GM18511 (cell line): ENCODE data around the gene CHST2.

ENCODE experiments used
- ATAC-seq: cut with Tn5 transposase; IDR thresholded peaks from one replicate; pipeline ENCODE4 v1.9.1; 2021; ENCODE audit warnings: mild to moderate bottlenecking, moderate library complexity; ENCODE audit not compliant: unreplicated experiment

Gene CHST2

DNA sequence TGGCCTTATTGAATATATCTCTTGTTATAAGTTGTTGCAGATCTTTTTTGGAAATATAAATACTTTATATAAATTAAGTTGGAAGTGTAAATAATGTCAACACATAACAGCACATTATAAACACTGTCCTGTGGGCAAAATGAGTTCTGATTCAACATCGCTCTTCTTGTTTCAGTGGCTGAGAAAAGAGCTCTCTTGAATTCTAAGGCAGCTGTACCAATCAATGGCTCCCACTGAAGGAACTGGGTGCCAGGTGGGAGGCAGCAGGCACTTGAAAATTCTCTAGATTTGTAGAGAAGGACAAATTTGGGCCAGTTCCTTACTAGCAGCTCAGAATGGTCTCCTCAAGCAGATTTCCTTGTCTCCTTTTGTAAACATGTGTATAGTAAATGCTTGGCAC is 45.6 kb downstream of the CHST2 start:
- peak; percentile 29 for ATAC-seq

DNA sequence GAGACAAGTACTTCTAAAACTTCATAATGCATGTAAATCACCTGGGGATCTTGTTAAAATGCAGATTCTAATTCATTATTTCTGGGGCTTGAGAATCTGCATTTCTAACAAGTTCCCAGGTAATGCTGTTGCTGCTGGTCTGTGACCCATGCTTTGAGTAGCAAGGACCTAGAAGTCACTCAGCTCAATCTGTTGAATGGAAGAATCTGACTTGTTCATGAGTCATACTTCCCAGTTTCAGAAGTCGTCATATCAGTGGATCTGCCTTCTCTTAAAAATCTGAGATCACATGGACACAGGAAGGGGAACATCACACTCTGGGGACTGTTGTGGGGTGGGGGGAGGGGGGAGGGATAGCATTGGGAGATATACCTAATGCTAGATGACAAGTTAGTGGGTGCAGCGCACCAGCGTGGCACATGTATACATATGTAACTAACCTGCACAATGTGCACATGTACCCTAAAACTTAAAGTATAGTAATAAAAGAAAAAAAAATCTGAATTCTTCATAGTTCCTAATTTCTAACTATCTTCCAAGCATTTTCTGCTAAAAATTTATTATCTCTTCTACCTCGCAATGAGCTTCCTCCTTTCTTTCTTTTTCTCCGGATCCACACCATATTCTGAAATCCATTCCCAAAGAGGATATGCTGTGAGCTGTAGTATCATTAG is 46.2 kb downstream of the CHST2 start:
- peak; percentile 88 for ATAC-seq

DNA sequence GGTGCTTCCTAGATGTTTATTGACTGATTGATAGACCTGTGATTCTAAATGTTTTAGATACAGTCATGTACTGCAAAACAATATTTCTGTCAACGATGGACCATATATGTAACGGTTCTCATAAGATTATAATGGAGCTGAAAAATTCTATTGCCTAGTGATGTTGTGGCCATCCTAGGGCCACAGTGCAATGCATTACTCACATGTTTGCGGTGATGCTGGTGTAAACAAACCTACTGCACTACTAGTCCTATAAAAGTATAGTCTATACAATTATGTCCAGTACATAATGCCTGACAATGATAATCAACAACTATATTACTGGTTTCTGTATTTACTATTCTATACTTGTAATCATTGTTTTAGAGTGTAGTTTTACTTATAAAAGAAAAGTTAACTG is 46.8 kb downstream of the CHST2 start:
- ATAC-seq, result no peak

DNA sequence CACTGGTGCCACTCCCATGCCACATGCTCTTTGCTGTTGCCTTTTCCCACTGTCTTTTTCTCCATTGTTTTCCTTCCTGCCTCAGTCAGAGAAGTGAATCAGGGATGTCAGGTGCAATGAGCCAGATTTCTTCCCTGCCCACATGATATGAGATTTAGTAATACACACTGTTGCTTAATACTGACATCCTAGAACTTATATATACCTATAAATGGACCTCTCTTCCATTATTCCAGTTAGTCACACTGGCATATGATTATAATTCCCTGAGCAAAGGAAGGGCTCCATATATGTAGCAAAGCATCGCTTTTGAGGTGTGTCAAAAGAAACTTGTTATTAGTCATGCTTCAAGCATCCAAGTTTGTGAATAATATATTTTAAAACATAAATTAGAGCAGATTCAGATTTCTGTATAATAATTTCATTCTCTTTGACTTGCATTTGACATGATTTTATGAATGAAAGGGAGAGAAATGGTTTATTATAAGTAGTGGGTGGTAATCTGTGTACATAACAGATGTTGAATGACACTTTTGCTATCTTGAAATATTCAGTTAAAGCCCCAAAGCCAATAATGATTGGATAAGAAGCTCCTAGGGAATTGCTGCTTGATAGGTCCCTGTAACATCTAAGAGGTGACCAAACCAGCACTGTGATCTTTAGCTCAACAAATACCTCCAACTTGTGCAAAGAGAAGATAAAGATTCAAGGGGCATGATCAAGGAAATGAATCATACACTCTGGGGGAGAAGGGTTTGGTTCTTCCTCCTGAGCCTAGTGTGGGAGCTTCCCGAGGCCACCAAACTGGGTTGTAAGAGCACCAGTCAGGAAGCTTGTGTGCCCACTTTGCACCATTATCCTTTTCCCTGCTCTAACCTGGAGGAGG is 48.6 kb downstream of the CHST2 start:
- no peak for ATAC-seq

DNA sequence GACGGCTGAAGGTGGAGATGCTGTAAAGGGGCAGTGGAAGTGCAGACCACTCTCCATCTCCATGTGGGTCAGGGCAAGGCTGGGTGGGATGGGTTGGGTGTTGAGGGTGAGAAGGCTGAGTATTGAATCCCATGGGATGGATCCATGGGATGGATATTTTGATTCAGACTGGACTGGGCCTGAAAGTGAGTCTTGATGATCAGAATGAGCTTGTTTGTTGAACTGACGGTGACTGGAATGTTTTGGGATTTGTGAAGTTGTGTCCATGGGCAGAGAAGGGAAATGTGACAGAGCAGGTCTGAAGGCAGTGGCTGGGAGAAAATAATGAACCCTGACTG is 49.3 kb downstream of the CHST2 start:
- no peak for ATAC-seq

DNA sequence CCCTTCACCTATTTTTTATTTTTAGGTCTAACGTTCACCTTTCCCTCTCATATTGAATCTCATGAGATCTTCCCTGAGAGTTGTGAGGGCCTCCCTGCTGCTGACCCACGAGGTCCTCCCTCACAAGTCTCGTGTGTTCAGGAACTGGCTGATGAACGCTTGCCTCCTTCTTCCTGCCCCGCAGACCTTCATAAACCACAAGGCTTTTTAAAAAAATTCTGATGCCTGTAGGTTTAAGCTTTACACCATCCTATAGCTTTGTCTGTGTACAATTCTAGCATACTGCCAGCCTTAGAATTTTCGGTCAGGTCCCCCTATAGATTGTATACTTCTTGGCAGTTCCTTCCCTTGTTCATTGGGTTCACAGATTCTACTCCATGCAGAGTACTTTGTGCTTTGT is 50.5 kb downstream of the CHST2 start:
- ATAC-seq, result no peak

DNA sequence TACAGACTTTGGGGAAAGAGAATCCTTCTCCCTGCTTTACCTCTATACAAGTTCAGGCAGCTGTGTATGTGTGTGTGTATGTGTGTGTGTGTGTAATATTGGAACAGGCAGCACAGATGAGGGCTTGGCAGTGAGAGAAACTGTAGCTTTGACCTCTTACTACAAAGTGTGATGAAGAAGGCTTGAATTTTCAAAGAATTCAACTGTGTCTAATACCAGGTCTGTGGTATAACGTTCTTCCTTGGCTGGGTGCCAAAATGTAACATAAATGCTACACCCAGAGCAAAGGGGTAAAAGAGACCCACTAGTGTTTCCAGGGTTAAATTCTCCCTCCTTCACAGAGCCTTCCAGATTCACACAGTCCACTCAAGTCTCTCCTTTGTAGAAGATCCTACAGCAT is 51.1 kb downstream of the CHST2 start:
- peak; percentile 22 for ATAC-seq

DNA sequence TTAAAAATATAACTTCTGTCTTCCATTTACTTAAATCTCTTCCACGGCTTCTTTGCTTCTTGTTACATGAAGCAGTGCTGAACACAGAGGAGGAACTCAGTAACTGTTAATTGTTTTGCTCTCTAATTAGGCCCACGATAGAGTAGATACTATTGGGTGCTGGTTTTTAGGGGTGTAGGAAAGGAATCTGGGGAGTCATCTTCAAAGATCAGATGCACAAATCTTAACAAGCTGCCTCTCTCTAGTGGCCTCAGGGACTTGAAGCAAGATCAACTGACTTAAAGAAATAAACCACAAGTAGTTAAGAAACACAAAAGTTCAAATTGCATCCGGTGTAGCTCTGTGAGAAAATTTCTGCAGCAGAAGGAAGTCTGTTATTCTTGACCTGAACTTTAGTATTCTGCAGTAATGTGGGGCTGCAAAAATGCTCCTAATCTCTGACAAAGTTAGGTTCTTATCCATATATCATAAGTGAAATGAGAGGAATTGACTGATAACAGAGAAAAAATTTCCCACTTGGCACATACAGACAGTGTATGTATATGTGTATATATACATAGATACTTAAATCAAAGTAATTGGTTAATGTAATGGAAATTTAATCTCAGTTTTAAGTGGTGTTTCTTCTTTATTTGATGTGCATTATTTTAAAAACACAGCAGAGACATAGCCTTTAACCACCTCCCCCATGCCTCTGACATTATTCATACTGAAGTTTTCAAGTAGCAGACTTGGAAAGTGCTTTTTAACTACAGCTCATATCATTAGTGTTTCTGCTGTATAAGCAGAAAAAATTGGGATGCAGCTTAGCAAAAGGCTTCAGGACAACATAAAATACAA is 51.8 kb downstream of the CHST2 start:
- ATAC-seq, result peak; percentile 91

DNA sequence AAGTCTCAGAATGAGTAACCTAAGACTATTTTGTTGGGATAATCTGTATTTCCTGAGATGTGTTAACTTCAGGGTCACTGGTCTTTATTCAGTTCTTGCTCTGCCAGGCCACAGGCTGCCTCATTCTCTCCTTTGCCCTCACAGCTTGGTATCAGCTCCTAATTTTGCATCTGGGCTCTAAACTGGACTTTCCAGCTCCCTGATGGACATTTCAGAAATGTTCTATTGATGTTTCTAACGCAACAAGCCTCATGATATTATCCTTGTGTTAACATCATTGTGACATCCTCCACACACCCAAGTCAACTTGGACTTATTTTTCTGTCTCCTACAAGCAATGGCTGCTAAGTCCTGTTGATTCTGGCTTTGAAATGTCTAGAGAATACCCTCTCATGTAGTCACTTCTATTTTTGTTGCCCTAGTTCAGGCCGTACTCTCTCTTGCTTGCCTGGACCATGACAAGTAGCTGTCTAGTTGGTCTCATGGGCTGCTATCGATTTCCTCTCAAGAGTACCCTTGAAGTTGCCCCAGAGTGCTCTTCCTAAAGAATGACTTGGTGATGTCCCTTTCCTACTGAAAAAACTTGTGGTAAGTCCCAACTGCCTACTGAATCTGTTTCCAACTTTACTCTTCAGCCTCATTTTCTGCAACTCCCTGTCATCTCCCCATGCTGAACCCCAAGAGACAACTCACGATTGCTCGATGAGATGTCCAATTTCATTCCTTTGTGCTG is 52.7 kb downstream of the CHST2 start:
- ATAC-seq, result no peak

DNA sequence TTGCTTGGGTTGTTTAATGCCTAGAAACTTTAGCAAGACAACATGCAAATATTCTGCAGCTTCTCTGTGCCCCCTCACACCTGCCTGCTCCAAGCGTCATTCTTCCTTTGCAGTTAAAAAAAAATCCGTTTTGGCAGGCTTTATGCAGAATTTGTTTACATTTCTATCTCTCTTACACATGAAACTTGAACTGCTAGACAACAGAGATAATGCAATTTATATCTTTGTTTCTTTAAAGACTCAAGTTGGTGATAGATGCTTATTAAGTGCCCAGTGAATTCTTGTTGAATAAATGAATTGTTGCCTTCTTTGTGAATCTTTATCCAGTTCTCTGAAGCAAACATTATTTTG is 53.2 kb downstream of the CHST2 start:
- no peak for ATAC-seq

DNA sequence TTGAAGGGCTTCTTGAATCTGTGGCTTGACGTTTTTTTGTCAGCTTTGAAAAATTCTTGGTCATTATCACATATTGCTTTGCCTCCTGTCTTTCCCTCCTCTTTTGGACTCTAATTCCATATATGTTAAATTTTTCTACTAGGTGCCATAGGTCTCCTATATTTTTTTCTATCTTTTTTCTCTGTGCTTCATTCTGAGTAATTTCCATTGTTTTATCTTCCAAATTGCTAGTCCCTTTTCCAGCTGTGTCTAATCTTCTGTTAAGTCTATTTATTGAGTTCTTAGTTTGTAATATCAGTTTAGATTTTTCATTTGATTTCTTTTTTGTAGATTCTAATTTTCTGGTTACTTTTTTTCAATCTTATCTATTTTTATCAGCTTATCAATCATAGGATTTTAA is 53.7 kb downstream of the CHST2 start:
- no peak for ATAC-seq
